ENCODE data around the gene ZNF396. TPM values are rescaled to one million over a fixed set of nuclear protein-coding genes. Genes with fewer than 3 reads are reported as not detected.

ZNF396 gene
- total RNA-seq, 2 experiments from 2014 or later: 0.32 to 0.60 TPM

GRCh38 chr18:35379421-35379820 lies 2.3 kb upstream of the ZNF396 start:
- Mint-ChIP-seq H3K4me3 (no peak overlapping the region), H3K27me3 (ENCODE audit: low read depth) (peaks cover 17% of the 10 kb centered on the region), H3K27ac (no peak overlapping the region), H3K4me1 (ENCODE audit: low read depth) (peaks cover 12% of the 10 kb centered on the region), H3K36me3 (ENCODE audit: low read depth) (no peaks in the 10 kb centered on the region), H3K9me3 (ENCODE audit: insufficient read depth) (no peaks in the 10 kb centered on the region)
- ChIA-PET POLR2A (no interaction called here), CTCF (no interaction called here)
- no peak for ATAC-seq
- no peak for DNase-seq

GRCh38 chr18:35378574-35378896 lies 1.4 kb upstream of the ZNF396 start:
- POLR2A ChIA-PET: interaction anchor here (0.6 kb wide), 1 partner anchor 845 kb away, joined by 6 read pairs; no protein-coding TSS in a partner anchor

GRCh38 chr18:35377875-35378573 lies 887 bp upstream of the ZNF396 start:
- H3K4me3 Mint-ChIP-seq: peak overlapping the region; percentile 71
- no peak overlapping the region for H3K27ac Mint-ChIP-seq
- DNase-seq (no peak), ATAC-seq (no peak)
- H3K36me3 Mint-ChIP-seq (ENCODE audit: low read depth): no peaks in the 10 kb centered on the region
- CTCF ChIA-PET: no interaction called here
- H3K4me1 Mint-ChIP-seq (ENCODE audit: low read depth): peaks cover 12% of the 10 kb centered on the region
- H3K27me3 Mint-ChIP-seq (ENCODE audit: low read depth): peaks cover 17% of the 10 kb centered on the region
- POLR2A ChIA-PET: no interaction called here
- no peaks in the 10 kb centered on the region for H3K9me3 Mint-ChIP-seq (ENCODE audit: insufficient read depth)

More at GRCh38 chr18:35378574-35378896, 1.4 kb upstream of the ZNF396 start:
- Mint-ChIP-seq H3K4me1 (ENCODE audit: low read depth) (peaks cover 12% of the 10 kb centered on the region), H3K27ac (no peak overlapping the region), H3K36me3 (ENCODE audit: low read depth) (no peaks in the 10 kb centered on the region), H3K27me3 (ENCODE audit: low read depth) (peaks cover 17% of the 10 kb centered on the region), H3K9me3 (ENCODE audit: insufficient read depth) (no peaks in the 10 kb centered on the region), H3K4me3 (no peak overlapping the region)
- no peak for DNase-seq
- no peak for ATAC-seq
- CTCF ChIA-PET: no interaction called here

GRCh38 chr18:35376393-35376741 lies 770 bp downstream of the ZNF396 start:
- Mint-ChIP-seq H3K27ac (peak overlapping the region; percentile 28), H3K4me3 (peak overlapping the region; percentile 77), H3K36me3 (ENCODE audit: low read depth) (no peaks in the 10 kb centered on the region), H3K27me3 (ENCODE audit: low read depth) (peaks cover 17% of the 10 kb centered on the region), H3K4me1 (ENCODE audit: low read depth) (peaks cover 21% of the 10 kb centered on the region), H3K9me3 (ENCODE audit: insufficient read depth) (no peaks in the 10 kb centered on the region)
- ATAC-seq: peak; percentile 65
- ChIA-PET CTCF (interaction anchor here (3.6 kb wide), 1 partner anchor 10 kb away, joined by 23 read pairs; no protein-coding TSS in a partner anchor), POLR2A (no interaction called here)
- DNase-seq: peak; percentile 36

- POLR2A ChIA-PET: interaction anchor here (0.5 kb wide), 1 partner anchor 217 kb away, joined by 3 read pairs; no protein-coding TSS in a partner anchor
- Mint-ChIP-seq H3K4me3 (no peak overlapping the region), H3K9me3 (ENCODE audit: insufficient read depth) (no peaks in the 10 kb centered on the region)
Measured at GRCh38 chr18:35374708-35375107, 2.4 kb downstream of the ZNF396 start.

GRCh38 chr18:35371412-35372195 lies 5.5 kb downstream of the ZNF396 start:
- ChIA-PET CTCF (interaction anchor here (1.5 kb wide), 1 partner anchor 15 kb away, joined by 5 read pairs; no protein-coding TSS in a partner anchor), POLR2A (interaction anchor here (1.2 kb wide), 1 partner anchor 24 kb away, joined by 3 read pairs; no protein-coding TSS in a partner anchor)
- no peaks in the 10 kb centered on the region for H3K27me3 Mint-ChIP-seq (ENCODE audit: low read depth)
- DNase-seq (no peak), ATAC-seq (no peak)
- no peaks in the 10 kb centered on the region for H3K36me3 Mint-ChIP-seq (ENCODE audit: low read depth)
- no peaks in the 10 kb centered on the region for H3K9me3 Mint-ChIP-seq (ENCODE audit: insufficient read depth)
- no peak overlapping the region for H3K4me3 Mint-ChIP-seq
- H3K27ac Mint-ChIP-seq: no peak overlapping the region
- peaks cover 17% of the 10 kb centered on the region for H3K4me1 Mint-ChIP-seq (ENCODE audit: low read depth)

More at GRCh38 chr18:35374708-35375107, 2.4 kb downstream of the ZNF396 start:
- H3K27me3 Mint-ChIP-seq (ENCODE audit: low read depth): peaks cover 17% of the 10 kb centered on the region
- CTCF ChIA-PET: interaction anchor here (1.4 to 3.6 kb wide), 2 partner anchors 12 to 38 kb away, joined by 3 to 23 read pairs; no protein-coding TSS in a partner anchor
- DNase-seq (no peak), ATAC-seq (no peak)
- no peaks in the 10 kb centered on the region for H3K36me3 Mint-ChIP-seq (ENCODE audit: low read depth)
- no peak overlapping the region for H3K27ac Mint-ChIP-seq
- H3K4me1 Mint-ChIP-seq (ENCODE audit: low read depth): peaks cover 21% of the 10 kb centered on the region

- peaks cover 10% of the 10 kb centered on the region for H3K4me1 Mint-ChIP-seq (ENCODE audit: low read depth)
- no peak overlapping the region for H3K27ac Mint-ChIP-seq
- no peaks in the 10 kb centered on the region for H3K36me3 Mint-ChIP-seq (ENCODE audit: low read depth)
- H3K4me3 Mint-ChIP-seq: no peak overlapping the region
- ChIA-PET CTCF (interaction anchor here (2.4 to 3.0 kb wide), 2 partner anchors 14 to 17 kb away, joined by 6 to 10 read pairs; no protein-coding TSS in a partner anchor), POLR2A (no interaction called here)
- ATAC-seq (no peak), DNase-seq (no peak)
- H3K9me3 Mint-ChIP-seq (ENCODE audit: insufficient read depth): no peaks in the 10 kb centered on the region
- peaks cover 2% of the 10 kb centered on the region for H3K27me3 Mint-ChIP-seq (ENCODE audit: low read depth)
Measured at GRCh38 chr18:35369126-35369525, 8.0 kb downstream of the ZNF396 start.

- Mint-ChIP-seq H3K9me3 (ENCODE audit: insufficient read depth) (no peaks in the 10 kb centered on the region), H3K27me3 (ENCODE audit: low read depth) (peaks cover 2% of the 10 kb centered on the region), H3K27ac (no peak overlapping the region), H3K36me3 (ENCODE audit: low read depth) (no peaks in the 10 kb centered on the region), H3K4me3 (no peak overlapping the region), H3K4me1 (ENCODE audit: low read depth) (peaks cover 10% of the 10 kb centered on the region)
- ChIA-PET CTCF (interaction anchor here (2.4 to 3.0 kb wide), 2 partner anchors 14 to 18 kb away, joined by 6 to 10 read pairs; no protein-coding TSS in a partner anchor), POLR2A (no interaction called here)
- no peak for DNase-seq
- no peak for ATAC-seq
Measured at GRCh38 chr18:35368595-35368994, 8.5 kb downstream of the ZNF396 start.

GRCh38 chr18:35362531-35362930 lies 14.6 kb downstream of the ZNF396 start:
- no peak for ATAC-seq
- no peak overlapping the region for H3K27ac Mint-ChIP-seq

GRCh38 chr18:35361570-35362321 lies 15.4 kb downstream of the ZNF396 start:
- Mint-ChIP-seq H3K36me3 (ENCODE audit: low read depth) (no peaks in the 10 kb centered on the region), H3K9me3 (ENCODE audit: insufficient read depth) (no peaks in the 10 kb centered on the region), H3K4me1 (ENCODE audit: low read depth) (no peaks in the 10 kb centered on the region), H3K27ac (no peak overlapping the region), H3K27me3 (ENCODE audit: low read depth) (peaks cover 4% of the 10 kb centered on the region), H3K4me3 (no peak overlapping the region)
- ChIA-PET CTCF (interaction anchor here (1.2 kb wide), 1 partner anchor 130 kb away, joined by 3 read pairs; no protein-coding TSS in a partner anchor), POLR2A (no interaction called here)
- no peak for DNase-seq
- ATAC-seq: no peak

More at GRCh38 chr18:35362531-35362930, 14.6 kb downstream of the ZNF396 start:
- H3K4me1 Mint-ChIP-seq (ENCODE audit: low read depth): no peaks in the 10 kb centered on the region
- ChIA-PET POLR2A (no interaction called here), CTCF (interaction anchor here (1.2 kb wide), 1 partner anchor 131 kb away, joined by 3 read pairs; no protein-coding TSS in a partner anchor)
- no peak for DNase-seq
- H3K4me3 Mint-ChIP-seq: no peak overlapping the region
- H3K27me3 Mint-ChIP-seq (ENCODE audit: low read depth): peaks cover 4% of the 10 kb centered on the region
- H3K36me3 Mint-ChIP-seq (ENCODE audit: low read depth): no peaks in the 10 kb centered on the region
- no peaks in the 10 kb centered on the region for H3K9me3 Mint-ChIP-seq (ENCODE audit: insufficient read depth)

GRCh38 chr18:35355140-35355618 lies 22.0 kb downstream of the ZNF396 start:
- H3K27ac Mint-ChIP-seq: no peak overlapping the region
- peaks cover 8% of the 10 kb centered on the region for H3K9me3 Mint-ChIP-seq (ENCODE audit: insufficient read depth)
- DNase-seq: peak; percentile 71
- POLR2A ChIA-PET: interaction anchor here (1.2 kb wide), 1 partner anchor 10 kb away, joined by 8 read pairs; the partner anchor contains the start of gene ZNF24
- peak; percentile 96 for ATAC-seq
- peaks cover 2% of the 10 kb centered on the region for H3K27me3 Mint-ChIP-seq (ENCODE audit: low read depth)
- no peak overlapping the region for H3K4me3 Mint-ChIP-seq
- peaks cover 5% of the 10 kb centered on the region for H3K4me1 Mint-ChIP-seq (ENCODE audit: low read depth)
- CTCF ChIA-PET: interaction anchor here (0.6 to 3.1 kb wide), 20 partner anchors 8 to 1423 kb away, joined by 3 to 23 read pairs (median 4); partner anchors contain the start of genes ZNF24 and ZSCAN30
- H3K36me3 Mint-ChIP-seq (ENCODE audit: low read depth): peaks cover 5% of the 10 kb centered on the region

All from activated CD8-positive, alpha-beta T cell treated with anti-CD3 and anti-CD28 coated beads, Interleukin-2, amount 10 ng/mL, durations not matched to agents 7 days and 5 days (primary cell).